ENCODE measurements around the gene OR10G7.

- TF ChIP-seq POLR2A (IDR thresholded peaks at IDR 0.05) = no peak
- TF ChIP-seq, protein P1, sequence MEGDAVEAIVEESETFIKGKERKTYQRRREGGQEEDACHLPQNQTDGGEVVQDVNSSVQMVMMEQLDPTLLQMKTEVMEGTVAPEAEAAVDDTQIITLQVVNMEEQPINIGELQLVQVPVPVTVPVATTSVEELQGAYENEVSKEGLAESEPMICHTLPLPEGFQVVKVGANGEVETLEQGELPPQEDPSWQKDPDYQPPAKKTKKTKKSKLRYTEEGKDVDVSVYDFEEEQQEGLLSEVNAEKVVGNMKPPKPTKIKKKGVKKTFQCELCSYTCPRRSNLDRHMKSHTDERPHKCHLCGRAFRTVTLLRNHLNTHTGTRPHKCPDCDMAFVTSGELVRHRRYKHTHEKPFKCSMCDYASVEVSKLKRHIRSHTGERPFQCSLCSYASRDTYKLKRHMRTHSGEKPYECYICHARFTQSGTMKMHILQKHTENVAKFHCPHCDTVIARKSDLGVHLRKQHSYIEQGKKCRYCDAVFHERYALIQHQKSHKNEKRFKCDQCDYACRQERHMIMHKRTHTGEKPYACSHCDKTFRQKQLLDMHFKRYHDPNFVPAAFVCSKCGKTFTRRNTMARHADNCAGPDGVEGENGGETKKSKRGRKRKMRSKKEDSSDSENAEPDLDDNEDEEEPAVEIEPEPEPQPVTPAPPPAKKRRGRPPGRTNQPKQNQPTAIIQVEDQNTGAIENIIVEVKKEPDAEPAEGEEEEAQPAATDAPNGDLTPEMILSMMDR (IDR thresholded peaks at IDR 0.05) = no peak
Measured at GRCh38 chr11:124041254-124041653, at the start of gene OR10G7.

All from upper lobe of left lung (tissue), 4 donors.